ENCODE measurements around the gene PPIF. TPM values are rescaled to one million over a fixed set of nuclear protein-coding genes. Genes with fewer than 3 reads are reported as not detected.

Gene PPIF
- total RNA-seq, 1 donor from 2014 or later: 35.9 TPM

GRCh38 chr10:79352035-79352877 lies 5.0 kb downstream of the PPIF start:
- Mint-ChIP-seq H3K9me3 (ENCODE audit: low read depth) (no peaks in the 10 kb centered on the region), H3K27ac (no peak overlapping the region), H3K27me3 (no peaks in the 10 kb centered on the region), H3K36me3 (ENCODE audit: insufficient read depth) (peaks cover 31% of the 10 kb centered on the region), H3K4me1 (ENCODE audit: low read depth) (peaks cover 5% of the 10 kb centered on the region), H3K4me3 (ENCODE audit: low read depth) (no peak overlapping the region)
- DNase-seq (ENCODE audit: low spot score, unreplicated experiment): no peak
- TF ChIP-seq CTCF (IDR thresholded peaks at IDR 0.05; ENCODE audit: unreplicated experiment): no peak

- Mint-ChIP-seq H3K27ac (no peak overlapping the region), H3K27me3 (no peaks in the 10 kb centered on the region), H3K4me3 (ENCODE audit: low read depth) (no peak overlapping the region), H3K4me1 (ENCODE audit: low read depth) (peaks cover 5% of the 10 kb centered on the region), H3K36me3 (ENCODE audit: insufficient read depth) (peaks cover 34% of the 10 kb centered on the region), H3K9me3 (ENCODE audit: low read depth) (no peaks in the 10 kb centered on the region)
- no peak for DNase-seq (ENCODE audit: low spot score, unreplicated experiment)
- TF ChIP-seq CTCF (IDR thresholded peaks at IDR 0.05; ENCODE audit: unreplicated experiment): no peak
These were observed 5.7 kb downstream of the PPIF start for GRCh38 chr10:79353000-79353406.

GRCh38 chr10:79353726-79354125 lies 6.5 kb downstream of the PPIF start:
- Mint-ChIP-seq H3K9me3 (ENCODE audit: low read depth) (no peaks in the 10 kb centered on the region), H3K4me3 (ENCODE audit: low read depth) (no peak overlapping the region), H3K36me3 (ENCODE audit: insufficient read depth) (peaks cover 34% of the 10 kb centered on the region), H3K4me1 (ENCODE audit: low read depth) (peaks cover 2% of the 10 kb centered on the region), H3K27me3 (no peaks in the 10 kb centered on the region), H3K27ac (no peak overlapping the region)
- TF ChIP-seq CTCF (IDR thresholded peaks at IDR 0.05; ENCODE audit: unreplicated experiment): no peak
- DNase-seq (ENCODE audit: low spot score, unreplicated experiment): no peak

GRCh38 chr10:79354141-79354540 lies 6.9 kb downstream of the PPIF start:
- Mint-ChIP-seq H3K4me3 (ENCODE audit: low read depth) (no peak overlapping the region), H3K36me3 (ENCODE audit: insufficient read depth) (peaks cover 34% of the 10 kb centered on the region), H3K27ac (no peak overlapping the region)

GRCh38 chr10:79354615-79355014 lies 7.3 kb downstream of the PPIF start:
- DNase-seq (ENCODE audit: low spot score, unreplicated experiment): no peak
- Mint-ChIP-seq H3K36me3 (ENCODE audit: insufficient read depth) (peaks cover 34% of the 10 kb centered on the region), H3K4me1 (ENCODE audit: low read depth) (no peaks in the 10 kb centered on the region), H3K9me3 (ENCODE audit: low read depth) (no peaks in the 10 kb centered on the region), H3K27ac (no peak overlapping the region), H3K4me3 (ENCODE audit: low read depth) (no peak overlapping the region), H3K27me3 (no peaks in the 10 kb centered on the region)
- TF ChIP-seq CTCF (IDR thresholded peaks at IDR 0.05; ENCODE audit: unreplicated experiment): no peak

More at GRCh38 chr10:79354141-79354540, 6.9 kb downstream of the PPIF start:
- Mint-ChIP-seq H3K27me3 (no peaks in the 10 kb centered on the region), H3K4me1 (ENCODE audit: low read depth) (no peaks in the 10 kb centered on the region), H3K9me3 (ENCODE audit: low read depth) (no peaks in the 10 kb centered on the region)
- no peak for DNase-seq (ENCODE audit: low spot score, unreplicated experiment)
- TF ChIP-seq CTCF (IDR thresholded peaks at IDR 0.05; ENCODE audit: unreplicated experiment): no peak
